SJSA1 (cell line): Measurements from ENCODE around the gene TNFRSF17. TPM values are rescaled to one million over a fixed set of nuclear protein-coding genes. Genes with fewer than 3 reads are reported as not detected.

Source experiments
- DNase-seq, 2 experiments: peaks; one replicate each; pipeline ENCODE4 v3.0.0-alpha.2; 2015 to 2020; ENCODE audit warnings: low spot score in 2 of 2, low read depth in 1 of 2
- H3K27ac ChIP-seq: fragments of 250-450 bp; sonication (Bioruptor Pico); 2 replicates; pipeline ENCODE4 v1.5.1; 2020; ENCODE audit warnings: mild to moderate bottlenecking, moderate library complexity
- H3K27me3 ChIP-seq: fragments of 250-450 bp; sonication (Bioruptor Pico); replicated peaks from 2 replicates; pipeline ENCODE4 v1.5.1; 2020; ENCODE audit warnings: mild to moderate bottlenecking, moderate library complexity
- H3K36me3 ChIP-seq: fragments of 250-450 bp; sonication (Bioruptor Pico); 2 replicates; pipeline ENCODE4 v1.5.1; 2020; ENCODE audit warnings: mild to moderate bottlenecking
- H3K4me1 ChIP-seq: fragments of 250-450 bp; sonication (Bioruptor Pico); replicated peaks from 2 replicates; pipeline ENCODE4 v1.6.1; 2021; ENCODE audit warnings: mild to moderate bottlenecking
- H3K4me3 ChIP-seq: fragments of 250-450 bp; sonication (Bioruptor Pico); 2 replicates; pipeline ENCODE4 v1.5.1; 2020; ENCODE audit warnings: mild to moderate bottlenecking
- H3K9me3 ChIP-seq: fragments of 250-450 bp; sonication (Bioruptor Pico); replicated peaks from 2 replicates; pipeline ENCODE4 v1.5.1; 2020; ENCODE audit warnings: mild to moderate bottlenecking
- total RNA-seq: library from RNA; depleted of rRNA; stranded (reverse); fragments of >200 nt; shearing (Covaris generic); gene quantifications from 2 replicates; pipeline ENCODE4 v1.2.3, GENCODE V29; 2014

The TNFRSF17 gene
- total RNA-seq, 1 experiment from 2014 or later: not detected

DNA sequence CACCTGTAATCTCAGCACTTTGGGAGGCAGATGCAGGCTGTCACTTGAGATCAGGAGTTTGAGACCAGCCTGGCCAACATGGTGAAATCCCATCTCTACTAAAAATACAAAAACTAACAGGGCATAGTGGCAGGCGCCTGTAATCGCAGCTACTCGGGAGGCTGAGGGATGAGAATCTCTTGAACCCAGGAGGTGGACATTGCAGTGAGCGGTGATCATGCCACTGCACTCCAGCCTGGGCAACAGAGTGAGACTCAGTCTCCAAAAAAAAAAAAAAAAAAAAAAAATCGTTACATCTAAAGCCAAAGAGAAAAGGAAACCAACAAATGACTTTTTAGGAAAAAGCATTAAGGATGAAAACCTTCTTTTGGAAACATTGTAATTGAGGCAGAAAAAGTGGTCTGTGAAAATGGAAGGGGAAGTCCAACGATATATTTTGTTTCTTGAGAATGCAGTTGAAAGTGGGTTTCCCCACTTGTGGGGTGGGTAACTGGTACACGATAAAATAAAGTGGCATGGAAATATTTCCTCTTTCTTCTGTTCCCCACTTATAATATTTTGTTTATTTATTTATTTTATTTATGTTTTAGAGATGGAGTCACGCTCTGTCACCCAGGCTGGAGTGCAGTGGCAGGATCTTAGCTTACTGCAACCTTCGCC, 14.1 kb downstream of the TNFRSF17 start:
- no peak overlapping the region for H3K27ac ChIP-seq
- no peaks in the 10 kb centered on the region for H3K9me3 ChIP-seq
- peaks cover 27% of the 10 kb centered on the region for H3K4me1 ChIP-seq
- H3K36me3 ChIP-seq: peaks cover 3% of the 10 kb centered on the region; the same call in 1 of the 2 replicates
- H3K27me3 ChIP-seq: no peaks in the 10 kb centered on the region
- H3K4me3 ChIP-seq: no peak overlapping the region
- DNase-seq: no peak

DNA sequence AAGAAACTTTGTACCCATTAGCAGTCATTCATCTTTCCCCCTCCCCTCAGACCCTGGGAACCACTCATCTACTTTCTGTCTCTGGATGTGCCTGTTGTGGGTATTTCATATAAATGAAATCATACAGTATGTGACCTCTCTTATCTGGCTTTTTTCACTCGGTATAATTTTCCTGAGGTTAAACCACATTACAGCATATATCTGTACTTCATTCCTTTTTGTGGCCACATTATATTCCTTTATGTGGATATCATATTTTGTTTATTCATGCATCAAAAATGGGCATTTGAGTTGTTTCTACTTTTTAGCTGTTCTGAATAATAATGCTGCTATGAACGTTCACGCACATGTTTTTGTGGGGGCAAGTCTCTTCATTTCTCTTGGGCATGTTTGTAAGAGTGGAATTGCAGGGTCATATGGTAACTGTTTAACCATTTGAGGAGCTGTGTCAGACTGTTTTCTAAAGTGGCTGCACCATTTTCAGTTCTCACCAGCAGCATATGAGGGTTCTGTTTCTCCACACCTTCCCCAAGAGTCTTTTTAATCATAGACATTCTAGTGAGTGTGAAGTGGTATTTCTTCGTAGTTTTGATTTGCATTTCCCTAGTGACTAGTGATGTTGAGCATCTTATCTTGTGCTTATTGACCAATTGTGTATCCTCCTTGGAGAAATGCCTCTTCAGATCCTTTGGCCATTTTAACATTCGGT, 15.3 kb downstream of the TNFRSF17 start:
- Histone ChIP-seq H3K9me3 (no peaks in the 10 kb centered on the region), H3K27me3 (no peaks in the 10 kb centered on the region), H3K27ac (no peak overlapping the region), H3K4me1 (peaks cover 26% of the 10 kb centered on the region), H3K36me3 (peaks cover 3% of the 10 kb centered on the region; the same call in 1 of the 2 replicates), H3K4me3 (no peak overlapping the region)
- no peak for DNase-seq

- DNase-seq: no peak
- Histone ChIP-seq H3K27ac (no peak overlapping the region), H3K9me3 (no peaks in the 10 kb centered on the region), H3K4me3 (no peak overlapping the region), H3K36me3 (no peaks in the 10 kb centered on the region), H3K27me3 (no peaks in the 10 kb centered on the region), H3K4me1 (peaks cover 7% of the 10 kb centered on the region)
Measured at GRCh38 chr16:11985250-11985649, 20.2 kb downstream of the TNFRSF17 start.

GRCh38 chr16:11986521-11987057, 21.6 kb downstream of the TNFRSF17 start:
- H3K27me3 ChIP-seq: no peaks in the 10 kb centered on the region
- H3K27ac ChIP-seq: no peak overlapping the region
- no peaks in the 10 kb centered on the region for H3K9me3 ChIP-seq
- no peak for DNase-seq
- no peak overlapping the region for H3K4me3 ChIP-seq
- H3K36me3 ChIP-seq: no peaks in the 10 kb centered on the region
- peaks cover 7% of the 10 kb centered on the region for H3K4me1 ChIP-seq

DNA sequence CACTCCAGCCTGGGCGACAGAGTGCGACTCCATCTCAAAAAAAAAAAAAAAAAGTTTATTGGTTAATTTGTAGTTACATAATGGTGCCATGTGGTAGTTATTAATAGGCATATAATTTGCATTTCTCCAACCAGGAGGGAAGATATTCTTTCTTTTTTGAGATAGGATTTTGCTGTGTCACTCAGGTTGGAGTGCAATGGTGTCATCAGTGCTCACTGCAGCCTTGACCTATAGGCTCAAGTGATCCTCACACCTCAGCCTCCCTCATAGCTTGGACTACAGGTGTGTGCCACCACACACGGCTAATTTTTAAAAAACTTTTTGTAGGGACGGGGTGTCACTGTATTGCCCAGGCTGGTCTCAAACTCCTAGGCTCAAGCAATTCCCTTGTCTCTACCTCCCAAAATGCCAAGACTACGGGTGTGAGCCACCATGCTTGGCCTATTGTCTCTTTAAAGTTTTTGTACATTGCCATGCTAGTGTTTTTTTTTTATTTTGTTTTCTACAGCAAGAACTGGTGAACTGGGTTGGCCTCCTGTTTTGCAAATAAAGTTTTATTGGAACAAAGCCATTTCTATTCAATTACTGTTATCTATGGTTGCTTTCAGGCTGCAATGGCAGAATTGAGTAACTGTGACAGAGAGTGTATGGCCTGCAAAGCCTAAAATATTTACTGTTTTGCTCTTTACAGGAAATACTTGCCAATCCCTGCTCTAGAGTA, 23.4 kb downstream of the TNFRSF17 start:
- Histone ChIP-seq H3K27ac (no peak overlapping the region), H3K4me1 (no peaks in the 10 kb centered on the region; the same call in 1 of the 2 replicates), H3K36me3 (no peaks in the 10 kb centered on the region), H3K4me3 (no peak overlapping the region), H3K27me3 (no peaks in the 10 kb centered on the region), H3K9me3 (no peaks in the 10 kb centered on the region)
- no peak for DNase-seq

DNA sequence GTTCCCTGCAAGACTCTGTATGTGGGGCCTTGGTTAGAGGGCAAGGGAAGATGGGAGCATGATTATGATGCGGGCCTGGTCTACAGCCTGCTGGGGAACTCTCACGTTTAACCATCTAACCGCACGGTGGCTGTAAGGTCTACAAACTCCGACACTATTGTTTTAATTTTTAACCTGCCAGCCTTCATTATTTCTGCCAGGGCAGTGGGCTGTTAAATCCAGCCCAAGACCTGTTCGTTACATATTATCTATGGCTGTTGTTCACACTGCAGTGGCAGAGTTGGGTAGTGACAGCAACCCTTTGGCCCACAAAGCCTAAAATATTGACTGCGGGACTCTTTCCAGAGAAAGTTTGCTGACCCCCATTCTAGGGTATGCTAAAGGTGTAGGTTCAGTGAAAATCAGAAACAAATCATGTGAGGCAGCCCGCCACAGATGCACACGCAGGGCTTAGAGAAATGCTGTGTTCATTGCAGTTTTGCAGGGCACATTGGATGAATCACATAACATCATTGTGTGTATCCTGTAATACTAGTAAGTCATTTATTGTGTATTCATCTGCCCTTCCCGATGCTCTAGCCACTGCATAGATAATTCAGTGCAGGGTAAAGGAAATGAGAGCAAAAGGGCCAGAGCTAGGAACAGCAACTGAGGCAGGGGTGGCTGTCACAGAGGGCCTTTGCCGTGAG, 25.8 kb downstream of the TNFRSF17 start:
- Histone ChIP-seq H3K4me3 (no peak overlapping the region), H3K27ac (no peak overlapping the region), H3K36me3 (no peaks in the 10 kb centered on the region), H3K27me3 (no peaks in the 10 kb centered on the region), H3K4me1 (no peaks in the 10 kb centered on the region), H3K9me3 (no peaks in the 10 kb centered on the region)
- DNase-seq: no peak

DNA sequence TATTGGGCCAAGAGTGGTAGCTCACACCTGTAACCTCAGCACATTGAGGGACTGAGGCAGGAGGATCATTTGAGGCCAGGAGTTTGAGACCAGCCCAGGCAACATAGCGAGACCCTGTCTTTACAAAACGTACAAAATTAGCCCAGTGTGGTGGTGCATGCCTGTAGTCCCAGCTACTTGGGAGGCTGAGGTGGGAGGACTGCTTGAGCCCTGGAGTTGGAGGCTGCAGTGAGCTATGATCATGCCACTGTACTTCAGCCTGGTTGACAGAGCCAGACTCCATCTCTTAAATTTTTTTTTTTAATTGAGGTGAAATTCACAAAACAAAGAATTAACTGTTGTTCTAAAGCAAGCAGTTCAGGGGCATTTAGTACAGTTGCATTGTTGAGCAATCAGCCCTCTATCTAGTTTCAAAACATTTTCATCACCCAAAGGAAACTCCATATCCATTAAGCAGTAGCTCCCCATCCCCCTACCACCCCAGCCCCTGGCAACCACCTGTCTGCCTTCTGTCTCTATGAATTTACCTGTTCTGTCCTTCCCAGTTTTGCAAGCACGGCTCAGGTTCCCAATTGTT, 27.1 kb downstream of the TNFRSF17 start:
- Histone ChIP-seq H3K27ac (no peak overlapping the region), H3K4me1 (no peaks in the 10 kb centered on the region), H3K27me3 (no peaks in the 10 kb centered on the region), H3K36me3 (no peaks in the 10 kb centered on the region), H3K4me3 (no peak overlapping the region), H3K9me3 (no peaks in the 10 kb centered on the region)
- DNase-seq: no peak

DNA sequence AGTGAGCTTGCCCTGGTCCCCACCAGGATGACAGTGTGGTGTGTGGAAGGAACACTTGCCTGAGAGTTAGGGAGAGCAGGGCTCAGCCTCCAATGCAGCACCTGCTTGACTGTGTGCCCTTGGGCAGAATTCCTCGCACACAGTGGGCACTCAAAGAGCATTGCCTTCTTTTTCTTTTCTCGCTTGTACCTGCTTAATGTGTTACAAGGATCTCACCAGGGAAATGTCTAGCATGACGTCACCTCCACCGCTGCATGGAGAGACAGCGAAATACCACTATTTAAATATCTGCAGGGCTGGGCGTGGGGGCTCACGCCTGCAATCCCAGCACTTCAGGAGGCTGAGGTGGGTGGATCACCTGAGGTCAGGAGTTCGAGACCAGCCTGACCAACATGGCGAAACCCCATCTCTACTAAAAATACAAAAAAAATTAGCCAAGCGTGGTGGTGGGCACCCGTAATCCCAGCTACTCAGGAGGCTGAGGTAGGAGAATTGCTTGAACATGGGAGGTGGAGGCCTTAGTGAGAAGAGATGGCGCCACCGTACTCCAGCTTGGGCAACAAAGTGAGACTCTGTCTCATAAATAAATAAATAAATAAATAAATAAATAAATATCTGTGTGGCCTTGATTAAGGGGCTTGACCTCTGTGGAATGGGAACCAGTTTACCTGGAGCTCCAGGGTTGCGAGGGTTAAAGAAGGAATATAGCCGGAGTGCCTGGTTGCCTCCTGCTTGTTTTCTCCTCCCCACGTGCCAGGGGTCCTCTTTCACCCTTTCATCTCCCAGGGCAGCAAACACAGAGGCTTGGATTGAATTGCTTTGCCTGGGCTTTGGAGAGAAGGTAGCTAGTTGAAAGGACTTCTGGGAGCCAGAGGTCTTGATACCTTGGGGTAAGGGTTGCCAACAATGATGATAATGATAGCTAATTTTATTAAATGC, 27.8 kb downstream of the TNFRSF17 start:
- H3K4me1 ChIP-seq: no peaks in the 10 kb centered on the region
- H3K27me3 ChIP-seq: no peaks in the 10 kb centered on the region
- no peaks in the 10 kb centered on the region for H3K36me3 ChIP-seq
- H3K4me3 ChIP-seq: no peak overlapping the region
- no peak overlapping the region for H3K27ac ChIP-seq
- no peaks in the 10 kb centered on the region for H3K9me3 ChIP-seq
- no peak for DNase-seq

GRCh38 chr16:11994143-11995119, 29.4 kb downstream of the TNFRSF17 start:
- no peak overlapping the region for H3K27ac ChIP-seq
- no peaks in the 10 kb centered on the region for H3K36me3 ChIP-seq
- no peak for DNase-seq
- no peak overlapping the region for H3K4me3 ChIP-seq
- no peaks in the 10 kb centered on the region for H3K9me3 ChIP-seq
- no peaks in the 10 kb centered on the region for H3K27me3 ChIP-seq
- H3K4me1 ChIP-seq: no peaks in the 10 kb centered on the region

- no peaks in the 10 kb centered on the region for H3K9me3 ChIP-seq
- no peaks in the 10 kb centered on the region for H3K4me1 ChIP-seq
- H3K27ac ChIP-seq: no peak overlapping the region
- no peaks in the 10 kb centered on the region for H3K36me3 ChIP-seq
- H3K27me3 ChIP-seq: no peaks in the 10 kb centered on the region
- no peak for DNase-seq
- H3K4me3 ChIP-seq: no peak overlapping the region
Measured at GRCh38 chr16:11996433-11997330, 31.7 kb downstream of the TNFRSF17 start.

- DNase-seq: no peak
- no peak overlapping the region for H3K27ac ChIP-seq
- H3K4me3 ChIP-seq: no peak overlapping the region
- no peaks in the 10 kb centered on the region for H3K9me3 ChIP-seq
- no peaks in the 10 kb centered on the region for H3K27me3 ChIP-seq
- no peaks in the 10 kb centered on the region for H3K36me3 ChIP-seq
- peaks cover 4% of the 10 kb centered on the region for H3K4me1 ChIP-seq
Measured at GRCh38 chr16:12000032-12000431, 35.0 kb downstream of the TNFRSF17 start.
